Panc1 (cell line): ENCODE measurements around the gene ZNF318. TPM values are rescaled to one million over a fixed set of nuclear protein-coding genes. Genes with fewer than 3 reads are reported as not detected.

Source experiments
- ATAC-seq: fragments of 200-7000 bp; cut with Tn5 transposase; 2 replicates; pipeline ENCODE4 v1.9.1; 2020; ENCODE audit warnings: mild to moderate bottlenecking, moderate library complexity
- BruUV-seq: library from RNA; stranded (reverse); fragments of 400-500 nt; replicated peaks from 2 replicates; lab custom pipeline; 2021; lab: Mats Ljungman, UMichigan
- CTCF ChIA-PET: fragments of 300-600 bp; sonication (Branson Sonifier 250); formaldehyde crosslinking; loops from one replicate; lab custom pipeline; 2022; ENCODE audit warnings: antibody characterized with exemption; lab: Charles Lee
- POLR2A ChIA-PET: fragments of 300-600 bp; sonication (Branson Sonifier 250); formaldehyde crosslinking; loops from one replicate; lab custom pipeline; 2022; ENCODE audit warnings: antibody characterized with exemption; lab: Charles Lee
- DNase-seq: peaks from one replicate; pipeline ENCODE4 v3.0.0-alpha.2; 2010; ENCODE audit warnings: low read depth, low spot score
- H3K27ac ChIP-seq: 2 replicates; pipeline ENCODE4 v1.5.1; 2011; ENCODE audit warnings: mild to moderate bottlenecking, low read length, inconsistent platforms
- H3K27me3 ChIP-seq: fragments of 200-500 bp; sonication (Bioruptor generic); 2 replicates; pipeline ENCODE4 v1.6.0; 2014; ENCODE audit warnings: low read length, inconsistent platforms; ENCODE audit not compliant: control insufficient read depth, insufficient read depth
- H3K36me3 ChIP-seq: fragments of 200-500 bp; sonication (Bioruptor generic); 2 replicates; pipeline ENCODE4 v1.5.1; 2014; ENCODE audit warnings: inconsistent platforms, mild to moderate bottlenecking, low read length, moderate library complexity; ENCODE audit not compliant: control insufficient read depth, insufficient read depth
- H3K4me1 ChIP-seq: 2 replicates; pipeline ENCODE4 v1.5.1; 2011; ENCODE audit warnings: inconsistent platforms, mild to moderate bottlenecking, low read length, moderate library complexity; ENCODE audit not compliant: control insufficient read depth, insufficient read depth
- H3K4me3 ChIP-seq, 2 experiments: 2 replicates each; pipeline ENCODE4 v1.5.1; 2011 to 2012; ENCODE audit warnings: low read depth in 2 of 2, low read length in 2 of 2, mild to moderate bottlenecking in 2 of 2, inconsistent platforms in 1 of 2, moderate library complexity in 1 of 2
- H3K9me3 ChIP-seq: fragments of 200-500 bp; sonication (Bioruptor generic); 2 replicates; pipeline ENCODE4 v1.5.1; 2014; ENCODE audit warnings: low read depth, mild to moderate bottlenecking, inconsistent platforms, low read length, moderate library complexity; ENCODE audit not compliant: control insufficient read depth, insufficient read depth
- POLR2AphosphoS5 ChIP-seq: IDR thresholded peaks from 2 replicates; pipeline ENCODE4 v1.6.1; 2012; ENCODE audit warnings: mild to moderate bottlenecking, low read depth, low read length, moderate library complexity
- SIN3A ChIP-seq: IDR thresholded peaks from 2 replicates; pipeline ENCODE4 v1.6.1; 2012; ENCODE audit warnings: low read depth, mild to moderate bottlenecking, low read length, moderate library complexity, borderline replicate concordance; ENCODE audit not compliant: insufficient read depth
- TCF7L2 ChIP-seq: IDR thresholded peaks from 2 replicates; pipeline ENCODE4 v1.6.1; 2011; ENCODE audit warnings: mild to moderate bottlenecking, low read depth, low read length, inconsistent platforms
- in situ Hi-C: cut with HindIII; loops from 2 replicates; pipeline ENCODE4 v1.10.0; 2016; ENCODE audit warnings: low sequenced_read_pairs, low pct_unique_long_range_greater_than_20kb
- intact Hi-C: fragments of 100-400 bp; cut with micrococcal nuclease; formaldehyde crosslinking; loops from one replicate; pipeline ENCODE4 v1.10.0; 2022; ENCODE audit not compliant: unreplicated experiment
- total RNA-seq: library from RNA; stranded (reverse); gene quantifications from one replicate; pipeline ENCODE4 v1.2.1, GENCODE V29; 2021; ENCODE audit not compliant: unreplicated experiment
- TF ChIP-seq, protein P1 (sequence below): fragments of 450-650 bp; IDR thresholded peaks from 2 replicates; pipeline ENCODE4 v1.5.1; 2017; ENCODE audit warnings: mild to moderate bottlenecking
- TF ChIP-seq, protein P2 (sequence below), 2 experiments: IDR thresholded peaks; 2 replicates each; pipeline ENCODE4 v1.6.1; 2011 to 2012; ENCODE audit warnings: low read depth in 2 of 2, control low read depth in 1 of 2, low read length in 1 of 2, mild to moderate bottlenecking in 1 of 2, moderate library complexity in 1 of 2; ENCODE audit not compliant: insufficient read depth in 1 of 2

ZNF318 gene
- total RNA-seq, 1 experiment from 2014 or later: 28.0 TPM

DNA sequence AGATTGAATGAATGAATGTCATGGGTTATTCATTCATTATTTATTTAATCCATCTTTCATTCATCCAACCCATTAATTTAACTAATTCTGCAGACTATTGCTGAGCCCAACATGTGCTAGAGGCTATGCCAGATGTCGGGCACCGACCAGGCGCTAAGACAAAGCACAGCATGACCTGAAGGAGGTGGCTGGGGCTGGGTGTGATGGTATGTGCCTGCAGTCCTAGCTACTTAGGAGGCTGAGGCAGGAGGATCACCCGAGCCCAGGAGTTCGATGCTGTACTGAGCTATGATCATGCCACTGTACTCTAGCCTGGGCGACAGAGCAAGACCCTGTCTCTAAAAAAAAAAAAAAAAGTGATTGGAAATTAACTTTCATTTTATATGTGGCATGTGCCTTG, 77.1 kb downstream of the ZNF318 start:
- POLR2A ChIA-PET: no interaction called here
- intact Hi-C loops: no loop called here
- ATAC-seq: no peak

DNA sequence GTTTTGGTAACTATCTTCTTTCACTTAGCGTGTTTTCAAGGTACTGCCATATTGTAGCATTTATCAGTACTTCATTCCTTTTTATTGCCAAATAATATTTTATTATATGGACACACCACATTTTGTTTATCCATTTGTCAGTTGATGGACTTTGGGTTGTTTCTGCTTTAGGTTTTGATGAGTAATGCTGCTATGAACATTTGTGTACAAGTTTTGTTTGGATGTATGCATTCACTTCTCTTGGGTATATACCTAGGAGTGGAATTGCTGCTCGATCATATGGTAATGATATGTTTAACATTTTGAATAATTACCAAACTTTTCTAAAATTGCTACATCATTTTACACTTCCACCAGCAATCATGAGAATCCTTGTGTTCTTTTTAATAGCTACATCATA, 77.7 kb downstream of the ZNF318 start:
- CTCF ChIA-PET: no interaction called here
- DNase-seq (no peak), ATAC-seq (no peak)
- Histone ChIP-seq H3K9me3 (no peaks in the 10 kb centered on the region), H3K4me1 (no peaks in the 10 kb centered on the region), H3K36me3 (no peaks in the 10 kb centered on the region), H3K27ac (no peak overlapping the region), H3K27me3 (no peaks in the 10 kb centered on the region), H3K4me3 (no peak overlapping the region)
- intact Hi-C loops: no loop called here
- POLR2A ChIA-PET: no interaction called here
- in situ Hi-C loops: no loop called here
- TF ChIP-seq, protein P1, sequence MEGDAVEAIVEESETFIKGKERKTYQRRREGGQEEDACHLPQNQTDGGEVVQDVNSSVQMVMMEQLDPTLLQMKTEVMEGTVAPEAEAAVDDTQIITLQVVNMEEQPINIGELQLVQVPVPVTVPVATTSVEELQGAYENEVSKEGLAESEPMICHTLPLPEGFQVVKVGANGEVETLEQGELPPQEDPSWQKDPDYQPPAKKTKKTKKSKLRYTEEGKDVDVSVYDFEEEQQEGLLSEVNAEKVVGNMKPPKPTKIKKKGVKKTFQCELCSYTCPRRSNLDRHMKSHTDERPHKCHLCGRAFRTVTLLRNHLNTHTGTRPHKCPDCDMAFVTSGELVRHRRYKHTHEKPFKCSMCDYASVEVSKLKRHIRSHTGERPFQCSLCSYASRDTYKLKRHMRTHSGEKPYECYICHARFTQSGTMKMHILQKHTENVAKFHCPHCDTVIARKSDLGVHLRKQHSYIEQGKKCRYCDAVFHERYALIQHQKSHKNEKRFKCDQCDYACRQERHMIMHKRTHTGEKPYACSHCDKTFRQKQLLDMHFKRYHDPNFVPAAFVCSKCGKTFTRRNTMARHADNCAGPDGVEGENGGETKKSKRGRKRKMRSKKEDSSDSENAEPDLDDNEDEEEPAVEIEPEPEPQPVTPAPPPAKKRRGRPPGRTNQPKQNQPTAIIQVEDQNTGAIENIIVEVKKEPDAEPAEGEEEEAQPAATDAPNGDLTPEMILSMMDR: no peak
- no peak for TF ChIP-seq SIN3A
- TF ChIP-seq POLR2AphosphoS5: no peak
- no peak for TF ChIP-seq TCF7L2
- TF ChIP-seq, protein P2, sequence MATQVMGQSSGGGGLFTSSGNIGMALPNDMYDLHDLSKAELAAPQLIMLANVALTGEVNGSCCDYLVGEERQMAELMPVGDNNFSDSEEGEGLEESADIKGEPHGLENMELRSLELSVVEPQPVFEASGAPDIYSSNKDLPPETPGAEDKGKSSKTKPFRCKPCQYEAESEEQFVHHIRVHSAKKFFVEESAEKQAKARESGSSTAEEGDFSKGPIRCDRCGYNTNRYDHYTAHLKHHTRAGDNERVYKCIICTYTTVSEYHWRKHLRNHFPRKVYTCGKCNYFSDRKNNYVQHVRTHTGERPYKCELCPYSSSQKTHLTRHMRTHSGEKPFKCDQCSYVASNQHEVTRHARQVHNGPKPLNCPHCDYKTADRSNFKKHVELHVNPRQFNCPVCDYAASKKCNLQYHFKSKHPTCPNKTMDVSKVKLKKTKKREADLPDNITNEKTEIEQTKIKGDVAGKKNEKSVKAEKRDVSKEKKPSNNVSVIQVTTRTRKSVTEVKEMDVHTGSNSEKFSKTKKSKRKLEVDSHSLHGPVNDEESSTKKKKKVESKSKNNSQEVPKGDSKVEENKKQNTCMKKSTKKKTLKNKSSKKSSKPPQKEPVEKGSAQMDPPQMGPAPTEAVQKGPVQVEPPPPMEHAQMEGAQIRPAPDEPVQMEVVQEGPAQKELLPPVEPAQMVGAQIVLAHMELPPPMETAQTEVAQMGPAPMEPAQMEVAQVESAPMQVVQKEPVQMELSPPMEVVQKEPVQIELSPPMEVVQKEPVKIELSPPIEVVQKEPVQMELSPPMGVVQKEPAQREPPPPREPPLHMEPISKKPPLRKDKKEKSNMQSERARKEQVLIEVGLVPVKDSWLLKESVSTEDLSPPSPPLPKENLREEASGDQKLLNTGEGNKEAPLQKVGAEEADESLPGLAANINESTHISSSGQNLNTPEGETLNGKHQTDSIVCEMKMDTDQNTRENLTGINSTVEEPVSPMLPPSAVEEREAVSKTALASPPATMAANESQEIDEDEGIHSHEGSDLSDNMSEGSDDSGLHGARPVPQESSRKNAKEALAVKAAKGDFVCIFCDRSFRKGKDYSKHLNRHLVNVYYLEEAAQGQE (IDR thresholded peaks at IDR 0.05; ENCODE audit: insufficient read depth in 1 of 2, low read depth in 2 of 2, low read length in 1 of 2): no peak
- no TSS peak for BruUV-seq

More for the DNA sequence above, 77.1 kb downstream of the ZNF318 start:
- Histone ChIP-seq H3K27ac (no peak overlapping the region), H3K4me3 (no peak overlapping the region), H3K36me3 (no peaks in the 10 kb centered on the region), H3K9me3 (no peaks in the 10 kb centered on the region), H3K4me1 (no peaks in the 10 kb centered on the region), H3K27me3 (no peaks in the 10 kb centered on the region)
- TF ChIP-seq POLR2AphosphoS5 (no peak), TCF7L2 (no peak), SIN3A (no peak)
- TF ChIP-seq, protein P2 (IDR thresholded peaks at IDR 0.05; ENCODE audit: insufficient read depth in 1 of 2, low read depth in 2 of 2, low read length in 1 of 2): no peak
- TF ChIP-seq, protein P1: no peak
- DNase-seq: no peak
- in situ Hi-C loops: no loop called here
- no TSS peak for BruUV-seq
- CTCF ChIA-PET: no interaction called here
